ENCODE data around the gene ERC2.

Gene ERC2

DNA sequence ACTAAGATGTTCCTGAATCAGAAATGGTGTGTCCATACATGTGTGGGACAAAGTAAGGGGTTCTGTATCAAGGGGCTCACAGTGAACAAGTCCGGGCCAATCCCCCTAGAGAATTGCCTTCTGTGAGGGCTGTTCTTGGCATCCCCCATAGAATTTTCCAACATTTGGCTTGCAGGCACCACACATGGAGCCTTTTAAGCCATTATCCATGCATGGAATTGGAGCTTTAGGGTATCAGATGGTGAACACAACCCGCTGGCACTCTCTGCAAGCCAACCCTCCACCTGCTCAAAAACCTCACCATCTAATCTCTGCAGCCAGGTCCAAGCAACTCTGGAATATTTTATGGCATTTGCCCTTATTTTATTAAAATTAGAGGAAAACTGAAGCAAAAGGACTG lies 278.7 kb downstream of the ERC2 start:
- no peak for DNase-seq (ENCODE audit: low spot score)

DNA sequence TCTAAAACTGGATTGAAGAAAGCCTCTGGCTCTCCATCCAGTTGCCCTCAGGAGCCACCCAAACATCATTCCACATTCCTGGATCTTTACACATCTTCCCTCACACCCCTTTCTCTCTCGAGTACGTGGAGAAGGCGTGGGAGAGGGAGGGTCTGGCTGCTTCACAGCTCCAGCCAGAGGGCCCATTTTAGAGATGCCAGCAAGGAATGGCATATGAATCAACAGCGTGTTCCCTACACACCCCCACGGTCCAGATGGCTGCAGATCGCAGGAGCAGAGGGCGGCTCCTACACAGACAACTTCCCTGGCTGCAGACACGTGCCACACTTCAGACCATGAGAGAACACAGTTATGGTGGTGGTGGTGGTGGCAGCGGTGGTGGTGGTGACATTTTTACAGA lies 280.1 kb downstream of the ERC2 start:
- DNase-seq (ENCODE audit: low spot score), result no peak

DNA sequence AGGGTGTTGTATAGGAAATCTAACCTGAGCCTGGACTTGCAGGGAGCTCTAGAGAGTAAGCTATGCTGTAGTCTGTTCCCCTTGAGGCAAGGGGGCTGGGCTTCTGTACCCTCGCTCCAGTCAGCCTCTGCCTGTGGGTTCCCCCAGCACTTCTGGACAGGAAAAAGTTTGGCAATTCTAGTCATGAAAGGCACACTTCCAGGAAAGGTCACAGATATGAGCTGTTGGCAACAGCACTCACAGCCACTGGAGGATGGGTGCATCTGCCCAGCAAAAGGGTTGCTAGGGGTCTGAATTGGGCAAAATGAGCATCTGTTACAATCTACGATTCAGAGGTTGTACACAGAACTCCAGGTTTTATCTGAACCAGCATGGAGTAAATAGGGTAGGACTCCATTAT lies 281.2 kb downstream of the ERC2 start:
- no peak for DNase-seq (ENCODE audit: low spot score)

- no peak for DNase-seq (ENCODE audit: low spot score)
Observed at GRCh38 chr3:56185827-56186226, 282.4 kb downstream of the ERC2 start.

GRCh38 chr3:56183529-56183928 lies 284.7 kb downstream of the ERC2 start:
- no peak for DNase-seq (ENCODE audit: low spot score)

DNA sequence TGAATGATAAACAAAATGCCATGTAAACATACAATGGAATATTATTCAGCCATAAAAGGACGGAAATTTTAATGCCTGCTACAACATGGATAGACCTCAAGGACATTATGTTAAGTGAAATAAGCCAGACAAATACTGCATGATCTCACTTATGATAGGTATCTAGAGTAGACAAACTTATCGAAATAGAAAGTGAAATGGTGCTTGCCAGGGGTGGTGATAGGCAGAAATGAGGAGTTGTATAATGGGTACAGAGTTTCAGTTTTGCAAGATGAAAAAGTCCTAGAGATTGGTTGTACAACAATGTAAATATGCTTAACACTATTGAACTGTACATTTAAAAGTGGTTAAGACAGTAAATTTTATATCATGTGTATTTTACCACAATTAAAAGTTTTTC lies 287.8 kb downstream of the ERC2 start:
- no peak for DNase-seq (ENCODE audit: low spot score)

DNA sequence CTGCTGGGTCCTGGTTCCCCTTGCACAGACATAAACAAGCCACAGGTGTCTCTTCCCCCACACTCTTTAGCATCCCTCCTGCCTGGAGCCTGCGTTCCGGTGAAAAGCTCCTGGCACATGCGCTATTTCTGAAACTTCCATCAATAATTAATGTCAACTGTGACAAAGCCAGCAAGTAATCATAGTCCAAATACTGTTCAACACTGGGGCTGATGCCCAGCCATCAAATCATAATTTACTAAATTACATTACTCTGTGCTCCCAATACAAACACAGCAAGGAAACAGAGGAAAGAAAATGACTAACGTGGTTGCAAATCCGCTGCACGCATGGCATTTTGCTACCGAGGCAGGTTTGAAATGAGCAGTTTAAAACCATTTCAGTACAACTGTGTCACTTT lies 294.7 kb downstream of the ERC2 start:
- DNase-seq (ENCODE audit: low spot score), result no peak

DNA sequence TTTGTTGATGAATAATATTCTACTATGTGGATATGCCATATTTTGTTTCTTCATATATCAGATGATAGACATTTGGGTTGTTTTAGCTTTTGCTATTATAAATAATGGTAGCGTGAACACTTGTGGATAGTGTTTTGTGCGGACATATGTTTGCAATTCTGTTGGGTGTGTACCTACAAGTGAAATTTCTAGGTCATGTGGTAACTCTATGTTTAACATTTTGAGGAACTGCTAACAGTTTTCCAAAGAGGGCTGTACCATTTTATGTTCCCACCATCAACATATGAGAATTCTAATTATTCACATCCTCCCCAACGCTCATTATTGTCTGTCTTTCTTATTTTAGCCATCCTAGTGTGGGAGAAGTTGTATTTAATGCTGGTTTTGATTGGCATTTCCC lies 303.8 kb downstream of the ERC2 start:
- DNase-seq (ENCODE audit: low spot score), result no peak

- no peak for DNase-seq (ENCODE audit: low spot score)
Observed at GRCh38 chr3:56157693-56158362, 310.4 kb downstream of the ERC2 start.

GRCh38 chr3:56154297-56154696 lies 314.0 kb downstream of the ERC2 start:
- DNase-seq (ENCODE audit: low spot score), result no peak

DNA sequence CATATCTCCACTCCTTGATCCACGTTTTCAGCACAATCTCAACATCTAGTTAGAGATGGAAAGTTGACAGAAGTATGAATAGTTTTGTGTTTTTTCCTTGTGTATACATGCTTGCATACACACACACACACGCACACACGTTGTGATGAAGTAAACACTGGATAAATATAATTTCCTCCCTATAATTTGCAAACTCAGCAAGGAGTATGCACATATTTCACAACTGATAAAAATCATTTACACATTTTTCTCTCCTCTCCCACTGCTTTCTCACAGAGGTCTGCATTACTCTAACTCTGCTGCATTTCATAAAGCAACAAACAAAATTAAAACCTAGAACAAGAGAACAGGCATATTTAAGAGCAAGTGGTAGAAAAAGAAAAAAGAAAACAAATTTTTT lies 320.9 kb downstream of the ERC2 start:
- no peak for DNase-seq (ENCODE audit: low spot score)

- no peak for DNase-seq (ENCODE audit: low spot score)
Observed at GRCh38 chr3:56145410-56145809, 322.9 kb downstream of the ERC2 start.

GRCh38 chr3:56144805-56145204 lies 323.5 kb downstream of the ERC2 start:
- no peak for DNase-seq (ENCODE audit: low spot score)

GRCh38 chr3:56137415-56137814 lies 330.9 kb downstream of the ERC2 start:
- DNase-seq (ENCODE audit: low spot score), result no peak

DNA sequence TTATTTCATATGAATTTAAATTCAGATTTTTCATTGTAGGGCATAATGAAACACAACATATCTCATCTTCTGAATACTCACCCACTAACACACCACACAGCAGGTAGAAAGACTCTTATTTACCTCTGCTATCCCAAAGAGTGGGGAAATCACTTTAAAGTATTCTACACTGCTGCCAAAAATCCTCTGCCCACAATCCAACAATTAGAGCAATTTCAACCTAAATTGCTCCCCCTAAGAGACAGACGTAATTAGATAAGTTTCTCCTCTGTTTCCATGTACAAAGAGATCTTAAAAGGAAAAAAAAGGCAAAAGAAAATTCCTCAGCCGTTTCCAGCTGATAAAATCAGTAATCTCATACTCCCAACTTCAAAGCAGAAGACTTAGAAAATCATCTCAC lies 331.8 kb downstream of the ERC2 start:
- no peak for DNase-seq (ENCODE audit: low spot score)

DNA sequence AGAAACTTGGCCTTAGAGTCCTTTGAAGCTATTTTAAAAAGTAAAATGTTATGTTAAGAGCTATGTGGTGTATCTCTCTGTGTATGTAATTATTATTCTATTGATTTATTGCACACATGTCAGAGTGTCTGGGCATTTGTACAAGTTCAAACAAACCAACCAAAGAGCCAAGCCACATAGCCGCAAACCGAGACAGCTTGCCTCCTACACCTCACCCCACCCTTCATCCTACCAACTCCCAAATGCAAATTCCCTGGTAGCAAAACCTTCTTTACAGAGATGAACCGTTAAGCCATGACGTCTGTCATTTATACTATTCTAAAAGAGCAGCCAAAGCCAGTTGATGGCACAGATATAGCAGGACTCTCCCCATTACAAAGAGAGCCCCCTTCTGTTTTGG lies 332.3 kb downstream of the ERC2 start:
- no peak for DNase-seq (ENCODE audit: low spot score)

- no peak for DNase-seq (ENCODE audit: low spot score)
Observed at GRCh38 chr3:56133423-56133822, 334.8 kb downstream of the ERC2 start.

- no peak for DNase-seq (ENCODE audit: low spot score)
Observed at GRCh38 chr3:56132762-56133161, 335.5 kb downstream of the ERC2 start.

GRCh38 chr3:56131974-56132590 lies 336.2 kb downstream of the ERC2 start:
- DNase-seq (ENCODE audit: low spot score), result no peak

GRCh38 chr3:56130036-56130435 lies 338.2 kb downstream of the ERC2 start:
- no peak for DNase-seq (ENCODE audit: low spot score)

DNA sequence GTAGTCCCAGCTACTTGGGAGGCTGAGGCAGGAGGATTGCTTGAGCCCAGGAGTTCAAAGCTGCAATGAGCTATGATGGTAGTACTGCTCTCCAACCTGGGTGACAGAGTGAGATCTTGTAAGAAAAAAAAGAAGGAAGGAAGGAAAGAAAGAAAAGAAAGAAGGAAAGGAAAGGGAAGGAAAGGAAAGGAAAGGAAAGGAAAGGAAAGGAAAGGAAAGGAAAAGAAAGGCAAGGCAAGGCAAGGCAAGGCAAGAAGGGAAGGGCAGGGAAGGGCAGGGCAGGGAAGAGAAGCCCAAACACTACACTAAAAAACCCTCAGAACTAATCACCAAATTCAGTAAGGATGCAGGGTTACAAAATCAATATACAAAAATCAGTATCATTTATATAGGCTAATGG lies 341.6 kb downstream of the ERC2 start:
- no peak for DNase-seq (ENCODE audit: low spot score)

- no peak for DNase-seq (ENCODE audit: low spot score)
Observed at GRCh38 chr3:56125358-56126005, 342.8 kb downstream of the ERC2 start.

DNA sequence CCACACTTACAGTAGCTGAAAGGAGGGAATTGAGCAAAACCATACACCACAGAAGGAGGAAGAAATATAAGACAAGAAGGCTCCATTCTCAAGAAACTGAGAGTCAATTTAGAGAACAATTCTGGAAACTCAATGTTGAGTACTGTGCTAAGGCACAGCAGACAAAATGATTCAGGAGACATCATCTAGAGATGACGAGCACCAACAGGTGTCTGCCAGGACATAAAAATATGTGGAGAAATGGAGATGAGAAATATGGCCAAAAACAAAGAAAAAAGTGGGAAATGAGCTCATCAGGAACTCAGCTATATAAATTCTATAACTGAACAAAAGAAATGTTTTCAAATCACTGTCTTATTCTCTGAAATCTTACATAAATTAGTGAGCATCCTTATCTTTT lies 343.7 kb downstream of the ERC2 start:
- DNase-seq (ENCODE audit: low spot score), result no peak

Data from SK-N-DZ (cell line).